Endothelial cell of umbilical vein (primary cell): ENCODE data around the gene PRSS57. TPM values are rescaled to one million over a fixed set of nuclear protein-coding genes. Genes with fewer than 3 reads are reported as not detected.
"Not testable (repeated sequence)": the region's sequence is repeated elsewhere in the genome, so short reads cannot be mapped to it uniquely, and the experiment has no call there.

Experiments
- BruUV-seq: library from RNA; stranded (reverse); fragments of 400-500 nt; replicated peaks from 2 replicates; lab custom pipeline; 2021; lab: Mats Ljungman, UMichigan
- CTCF ChIA-PET: fragments of 300-600, 350-600 bp; sonication (Branson Sonifier 250); formaldehyde crosslinking; loops from one replicate; lab custom pipeline; 2021; ENCODE audit warnings: antibody characterized with exemption, inconsistent platforms; lab: Charles Lee
- POLR2A ChIA-PET: fragments of 300-600, 350-600 bp; sonication (Branson Sonifier 250); formaldehyde crosslinking; loops from one replicate; lab custom pipeline; 2021; ENCODE audit warnings: antibody characterized with exemption, inconsistent platforms; lab: Charles Lee
- DNase-seq: peaks from one replicate; pipeline ENCODE4 v3.0.0-alpha.2; 2011; ENCODE audit warnings: low read depth, low spot score
- FAIRE-seq: peaks from 2 replicates; lab custom pipeline; 2011; peaks lifted over from hg19 to GRCh38; lab: Jason Lieb, UNC
- H2AFZ ChIP-seq: 2 replicates; pipeline ENCODE4 v1.6.0; 2012; ENCODE audit warnings: low read depth, low read length, control low read depth, inconsistent platforms
- H3K27ac ChIP-seq: 2 replicates; pipeline ENCODE4 v1.5.1; 2011; ENCODE audit warnings: low read depth, mild to moderate bottlenecking, control low read depth, low read length, moderate library complexity; ENCODE audit not compliant: insufficient read depth
- H3K27me3 ChIP-seq, 2 experiments: 2 replicates each; pipeline versions ENCODE4 v1.6.0 to v1.6.1; 2011; ENCODE audit warnings: low read length in 2 of 2, mixed read lengths in 1 of 2; ENCODE audit not compliant: control insufficient read depth in 2 of 2, insufficient read depth in 2 of 2
- H3K36me3 ChIP-seq, 2 experiments: 2 replicates in 1 of 2; 3 replicates in 1 of 2; pipeline ENCODE4 v1.5.1; 2011; ENCODE audit warnings: low read length in 2 of 2, mild to moderate bottlenecking in 1 of 2, moderate library complexity in 1 of 2; ENCODE audit not compliant: control insufficient read depth in 2 of 2, insufficient read depth in 2 of 2; ENCODE audit errors: extremely low read depth in 1 of 2
- H3K4me1 ChIP-seq: 3 replicates; pipeline ENCODE4 v1.5.1; 2011; ENCODE audit warnings: mild to moderate bottlenecking, low read length; ENCODE audit not compliant: control insufficient read depth, insufficient read depth; ENCODE audit errors: extremely low read depth
- H3K4me2 ChIP-seq: 2 replicates; pipeline ENCODE4 v1.6.1; 2011; ENCODE audit warnings: low read length, control low read depth, mixed read lengths; ENCODE audit not compliant: insufficient read depth
- H3K4me3 ChIP-seq, 3 experiments: fragments of 200-600 bp in 1 of 3; sonication (generic), shearing (Covaris generic) in 1 of 3; replicated peaks in 1 of 3; 2 replicates each; pipeline ENCODE4 v1.5.1; 2011 to 2016; ENCODE audit warnings: control low read depth in 3 of 3, low read length in 3 of 3, mild to moderate bottlenecking in 2 of 3, inconsistent platforms in 1 of 3, low read depth in 1 of 3, moderate library complexity in 1 of 3; ENCODE audit not compliant: insufficient read depth in 1 of 3
- H3K79me2 ChIP-seq: 2 replicates; pipeline ENCODE4 v1.6.0; 2012; ENCODE audit warnings: low read length, inconsistent platforms; ENCODE audit not compliant: control insufficient read depth, insufficient read depth
- H3K9ac ChIP-seq: replicated peaks from 2 replicates; pipeline ENCODE3; 2011; ENCODE audit warnings: low read length, control low read depth; ENCODE audit not compliant: insufficient read depth; ENCODE audit errors: extremely low read depth
- H3K9me1 ChIP-seq: replicated peaks from 3 replicates; pipeline ENCODE4 v1.6.0; 2011; ENCODE audit warnings: mild to moderate bottlenecking, low read length; ENCODE audit not compliant: control insufficient read depth, insufficient read depth; ENCODE audit errors: extremely low read depth
- H3K9me3 ChIP-seq: replicated peaks from 2 replicates; pipeline ENCODE4 v1.5.1; 2012; ENCODE audit warnings: low read length, inconsistent platforms; ENCODE audit not compliant: control insufficient read depth, insufficient read depth
- H4K20me1 ChIP-seq: replicated peaks from 2 replicates; pipeline ENCODE3; 2011; ENCODE audit warnings: mild to moderate bottlenecking, low read length; ENCODE audit not compliant: control insufficient read depth, insufficient read depth; ENCODE audit errors: extremely low read depth
- EZH2 ChIP-seq: IDR thresholded peaks from 2 replicates; pipeline ENCODE4 v1.6.1; 2012; ENCODE audit warnings: borderline replicate concordance, low read depth, mild to moderate bottlenecking, moderate library complexity, low read length, inconsistent platforms; ENCODE audit not compliant: severe bottlenecking
- GATA2 ChIP-seq: IDR thresholded peaks from 2 replicates; pipeline ENCODE4 v1.7.0; 2011; ENCODE audit warnings: low read depth, mild to moderate bottlenecking, moderate library complexity, mixed read lengths, low read length; ENCODE audit not compliant: insufficient read length, insufficient read depth
- POLR2AphosphoS5 ChIP-seq: IDR thresholded peaks from 2 replicates; pipeline ENCODE4 v1.6.1; 2012; ENCODE audit warnings: low read depth, mild to moderate bottlenecking, control low read depth, low read length, moderate library complexity; ENCODE audit not compliant: insufficient read depth
- dilution Hi-C: fragments of 300-500 bp; cut with MboI; formaldehyde crosslinking; loops from one replicate; pipeline ENCODE4 v1.15.0; 2019; ENCODE audit warnings: low sequenced_read_pairs; ENCODE audit not compliant: extremely low pct_ligation_motif_present
- intact Hi-C: fragments of 100-400 bp; cut with micrococcal nuclease; formaldehyde crosslinking; loops from one replicate; pipeline ENCODE4 v1.10.0; 2022
- polyA plus RNA-seq, 4 experiments: library from polyadenylated mRNA; depleted of rRNA in 3 of 4; stranded (reverse) in 3 of 4; unstranded in 1 of 4; fragments of >200 nt; gene quantifications; 2 replicates each; pipeline versions ENCODE4 v1.2.1 to v1.2.3, GENCODE V29; 2011 to 2012; ENCODE audit warnings: missing spikeins in 1 of 4
- total RNA-seq: library from RNA; stranded (reverse); gene quantifications from 2 replicates; pipeline ENCODE4 v1.2.3, GENCODE V29; 2021

The PRSS57 gene
- total and polyA plus RNA-seq, 2 donors (not counting 3 experiments of a cell fraction or from before 2014, with no cell fraction given): not detected

DNA sequence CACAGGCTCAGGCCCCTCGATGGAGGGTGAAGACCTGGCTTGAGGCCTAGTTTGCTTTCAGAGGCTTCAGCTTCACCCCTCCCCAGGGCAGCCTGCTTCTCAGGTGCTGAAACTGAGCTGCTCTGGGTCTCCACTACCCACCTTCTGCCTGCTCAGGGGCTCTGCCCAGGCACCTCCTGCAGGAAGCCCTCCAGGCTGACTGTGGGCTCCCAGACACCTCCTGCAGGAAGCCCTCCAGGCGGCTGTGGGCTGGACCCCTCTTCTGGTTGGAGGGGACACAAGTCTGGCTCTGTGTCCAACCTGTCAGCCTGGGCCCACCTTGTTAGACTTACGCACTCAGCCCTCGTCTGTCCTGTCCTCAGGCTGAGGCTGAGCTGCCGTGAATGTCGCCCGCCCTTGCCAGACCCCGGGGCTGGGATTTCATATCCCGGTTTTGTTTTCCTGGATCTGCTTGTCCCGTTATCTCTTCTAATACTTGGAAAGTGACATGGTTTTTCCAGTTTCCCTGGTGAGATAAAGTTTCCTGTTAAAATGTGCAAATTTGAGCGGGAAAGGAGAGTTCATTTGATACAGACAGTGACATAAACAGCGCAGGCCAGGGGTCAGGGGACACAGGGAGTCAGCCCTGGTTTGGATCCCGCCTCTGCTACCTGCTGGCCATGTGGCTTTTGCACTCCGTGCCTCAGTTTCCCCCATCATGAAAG lies 34.9 kb upstream of the PRSS57 start:
- Histone ChIP-seq H3K27ac (no peak overlapping the region), H2AFZ (no peak overlapping the region), H3K4me1 (peaks cover 8% of the 10 kb centered on the region), H4K20me1 (no peaks in the 10 kb centered on the region), H3K9me1 (no peaks in the 10 kb centered on the region), H3K9me3 (no peaks in the 10 kb centered on the region), H3K4me3 (no peak overlapping the region), H3K79me2 (no peaks in the 10 kb centered on the region), H3K4me2 (no peak overlapping the region), H3K36me3 (no peaks in the 10 kb centered on the region), H3K27me3 (no peaks in the 10 kb centered on the region), H3K9ac (no peak overlapping the region)
- FAIRE-seq (no peak), DNase-seq (no peak)
- intact Hi-C loops (no loop called here), dilution Hi-C loops (no loop called here)
- ChIA-PET POLR2A (interaction anchor here (0.7 kb wide), 1 partner anchor 62 kb away, joined by 4 read pairs; no protein-coding TSS in a partner anchor), CTCF (no interaction called here)
- BruUV-seq: no TSS peak
- TF ChIP-seq EZH2 (no peak), POLR2AphosphoS5 (no peak), GATA2 (no peak)

DNA sequence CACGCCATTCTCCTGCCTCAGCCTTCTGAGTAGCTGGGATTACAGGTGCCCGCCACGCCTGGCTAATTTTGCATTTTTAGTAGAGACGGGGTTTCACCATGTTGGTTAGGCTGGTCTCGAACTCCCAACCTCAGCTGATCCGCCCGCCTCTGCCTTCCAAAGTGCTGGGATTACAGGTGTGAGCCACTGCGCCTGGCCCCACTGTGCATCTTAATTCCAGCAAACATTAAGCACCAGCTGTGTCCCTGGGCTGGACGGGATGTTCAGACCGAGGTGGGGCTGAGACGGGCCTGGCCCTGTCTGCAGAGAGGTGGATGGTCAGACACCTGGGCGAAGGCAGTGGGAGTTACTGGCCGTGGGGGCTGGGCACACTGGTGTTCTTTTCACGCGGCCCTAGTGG lies 34.3 kb upstream of the PRSS57 start:
- POLR2A ChIA-PET: interaction anchor here (0.7 kb wide), 1 partner anchor 62 kb away, joined by 4 read pairs; no protein-coding TSS in a partner anchor
- intact Hi-C loops, H3K4me1 ChIP-seq, H3K79me2 ChIP-seq, H3K4me3 ChIP-seq, FAIRE-seq, H2AFZ ChIP-seq, H3K36me3 ChIP-seq, H3K27ac ChIP-seq, BruUV-seq, H4K20me1 ChIP-seq, H3K9me1 ChIP-seq, H3K9me3 ChIP-seq, DNase-seq, CTCF ChIA-PET, H3K9ac ChIP-seq, dilution Hi-C loops, H3K4me2 ChIP-seq, H3K27me3 ChIP-seq: not testable (repeated sequence)
